Measurements from ENCODE around the gene PAQR5.
"Not testable (repeated sequence)": the region's sequence is repeated elsewhere in the genome, so short reads cannot be mapped to it uniquely, and the experiment has no call there.

The PAQR5 gene

GRCh38 chr15:69369631-69370030, 70.9 kb downstream of the PAQR5 start:
- TF ChIP-seq CTCF (IDR thresholded peaks at IDR 0.05; ENCODE audit: low read depth, low read length): no peak
- DNase-seq: no peak
- no peaks in the 10 kb centered on the region for H3K9me3 ChIP-seq
- no peak overlapping the region for H3K4me3 ChIP-seq (ENCODE audit: low read depth, low read length)
- H3K36me3 ChIP-seq: no peaks in the 10 kb centered on the region
- peaks cover 2% of the 10 kb centered on the region for H3K4me1 ChIP-seq
- H3K27me3 ChIP-seq: no peaks in the 10 kb centered on the region

- H3K4me3 ChIP-seq (ENCODE audit: low read depth, low read length): no peak overlapping the region
- no peaks in the 10 kb centered on the region for H3K9me3 ChIP-seq
- H3K36me3 ChIP-seq: no peaks in the 10 kb centered on the region
- H3K27me3 ChIP-seq: no peaks in the 10 kb centered on the region
- peaks cover 9% of the 10 kb centered on the region for H3K4me1 ChIP-seq
- no peak for DNase-seq
- TF ChIP-seq CTCF (IDR thresholded peaks at IDR 0.05; ENCODE audit: low read depth, low read length): no peak
Observed at GRCh38 chr15:69373406-69373805, 74.7 kb downstream of the PAQR5 start.

- Histone ChIP-seq H3K4me3 (ENCODE audit: low read depth, low read length) (no peak overlapping the region), H3K36me3 (no peaks in the 10 kb centered on the region), H3K27me3 (no peaks in the 10 kb centered on the region), H3K4me1 (peaks cover 9% of the 10 kb centered on the region), H3K9me3 (no peaks in the 10 kb centered on the region)
- no peak for DNase-seq
- TF ChIP-seq CTCF (IDR thresholded peaks at IDR 0.05; ENCODE audit: low read depth, low read length): 0 out of 2 replicates have a peak, but pooled peaks have one; percentile 16
Observed at GRCh38 chr15:69375151-69375790, 76.6 kb downstream of the PAQR5 start.

GRCh38 chr15:69377216-69377970, 78.7 kb downstream of the PAQR5 start:
- DNase-seq: no peak
- Histone ChIP-seq H3K27me3 (no peaks in the 10 kb centered on the region), H3K9me3 (no peaks in the 10 kb centered on the region), H3K4me3 (ENCODE audit: low read depth, low read length) (no peak overlapping the region), H3K36me3 (no peaks in the 10 kb centered on the region), H3K4me1 (peaks cover 9% of the 10 kb centered on the region)
- no peak for TF ChIP-seq CTCF (IDR thresholded peaks at IDR 0.05; ENCODE audit: low read depth, low read length)

GRCh38 chr15:69380100-69380725, 81.5 kb downstream of the PAQR5 start:
- Histone ChIP-seq H3K9me3 (no peaks in the 10 kb centered on the region), H3K4me1 (peaks cover 1% of the 10 kb centered on the region; the same call in 1 of the 2 replicates), H3K36me3 (no peaks in the 10 kb centered on the region), H3K27me3 (no peaks in the 10 kb centered on the region), H3K4me3 (ENCODE audit: low read depth, low read length) (no peak overlapping the region)
- DNase-seq: no peak
- peak; percentile 55 for TF ChIP-seq CTCF (IDR thresholded peaks at IDR 0.05; ENCODE audit: low read depth, low read length)

GRCh38 chr15:69380726-69381105, 82.0 kb downstream of the PAQR5 start:
- Histone ChIP-seq H3K27me3 (no peaks in the 10 kb centered on the region), H3K4me1 (no peaks in the 10 kb centered on the region), H3K36me3 (no peaks in the 10 kb centered on the region), H3K9me3 (no peaks in the 10 kb centered on the region), H3K4me3 (ENCODE audit: low read depth, low read length) (no peak overlapping the region)
- TF ChIP-seq CTCF (IDR thresholded peaks at IDR 0.05; ENCODE audit: low read depth, low read length): no peak
- DNase-seq: no peak

- not testable (repeated sequence) for H3K27me3 ChIP-seq; DNase-seq; H3K4me3 ChIP-seq (ENCODE audit: low read depth, low read length); H3K36me3 ChIP-seq; H3K9me3 ChIP-seq; H3K4me1 ChIP-seq
Observed at GRCh38 chr15:69382176-69382575, 83.5 kb downstream of the PAQR5 start.

- not testable (repeated sequence) for H3K4me3 ChIP-seq (ENCODE audit: low read depth, low read length); H3K4me1 ChIP-seq; DNase-seq; H3K27me3 ChIP-seq; H3K36me3 ChIP-seq; H3K9me3 ChIP-seq
Observed at GRCh38 chr15:69384066-69384465, 85.4 kb downstream of the PAQR5 start.
